A549 (cell line): ENCODE results near the gene CRB2. TPM values are rescaled to one million over a fixed set of nuclear protein-coding genes. Genes with fewer than 3 reads are reported as not detected.

ENCODE experiments used
- ATAC-seq, 2 experiments: fragments of 200-7000 bp in 1 of 2; fragments of >200 bp in 1 of 2; cut with Nextera tagmentation in 1 of 2; cut with Tn5 transposase in 1 of 2; 3 replicates each; pipeline versions ENCODE4 v1.8.0 to v1.9.1; 2018 to 2020; ENCODE audit warnings: mild to moderate bottlenecking in 1 of 2, moderate library complexity in 1 of 2
- CTCF ChIA-PET: fragments of 300-600 bp; sonication (Branson Sonifier 250); formaldehyde crosslinking; extraction: SDS; loops from one replicate; lab custom pipeline; 2021; ENCODE audit warnings: antibody characterized with exemption, inconsistent platforms; lab: Yijun Ruan, JAX
- POLR2A ChIA-PET: fragments of 350-600 bp; formaldehyde crosslinking; extraction: SDS; loops from one replicate; lab custom pipeline; 2021; ENCODE audit warnings: antibody characterized with exemption, inconsistent platforms; lab: Yijun Ruan, JAX
- DNase-seq, 2 experiments: peaks; one replicate each; pipeline versions ENCODE4 v3.0.0 to v3.0.0-alpha.2; 2011 to 2016; ENCODE audit warnings: low read depth in 1 of 2, low spot score in 1 of 2
- FAIRE-seq: peaks from 2 replicates; lab custom pipeline; 2011; peaks lifted over from hg19 to GRCh38; lab: Jason Lieb, UNC
- H3K27ac ChIP-seq, 2 experiments: fragments of >200 bp; sonication (Bioruptor Twin); formaldehyde crosslinking; 3 replicates each; pipeline ENCODE4 v1.5.1; 2016 to 2017
- H3K4me1 ChIP-seq: fragments of >200 bp; sonication (Bioruptor Twin); formaldehyde crosslinking; 3 replicates; pipeline ENCODE4 v1.6.1; 2016
- H3K4me2 ChIP-seq: fragments of >200 bp; sonication (Bioruptor Twin); formaldehyde crosslinking; 3 replicates; pipeline ENCODE4 v1.6.1; 2016
- H3K4me3 ChIP-seq: fragments of >200 bp; sonication (Bioruptor Twin); formaldehyde crosslinking; 3 replicates; pipeline ENCODE4 v1.5.1; 2016
- H3K9me3 ChIP-seq: fragments of >200 bp; sonication (Bioruptor Twin); formaldehyde crosslinking; 3 replicates; pipeline ENCODE4 v1.6.1; 2016
- ATOH8 ChIP-seq: fragments of 250-450 bp; sonication (Bioruptor Pico); IDR thresholded peaks from 2 replicates; pipeline ENCODE4 v1.5.0; 2020; ENCODE audit warnings: low read depth, mild to moderate bottlenecking, moderate library complexity
- CBX8 ChIP-seq: fragments of 200-600 bp; sonication (generic); IDR thresholded peaks from 2 replicates; pipeline ENCODE4 v1.6.1; 2016
- CHD2 ChIP-seq: fragments of 150-350 bp; IDR thresholded peaks from 2 replicates; pipeline ENCODE4 v1.6.1; 2014; ENCODE audit warnings: low read length; ENCODE audit not compliant: partially characterized antibody
- CHD4 ChIP-seq: fragments of 200-600 bp; sonication (generic); IDR thresholded peaks from 2 replicates; pipeline ENCODE4 v1.6.1; 2016; ENCODE audit warnings: antibody characterized with exemption, mild to moderate bottlenecking, borderline replicate concordance
- E2F6 ChIP-seq: IDR thresholded peaks from 2 replicates; pipeline ENCODE4 v1.6.1; 2012; ENCODE audit warnings: low read depth, borderline replicate concordance
- EHF ChIP-seq: fragments of 250-450 bp; sonication (Bioruptor Pico); IDR thresholded peaks from 2 replicates; pipeline ENCODE4 v1.5.0; 2020; ENCODE audit warnings: mild to moderate bottlenecking
- HMGXB4 ChIP-seq: fragments of 250-450 bp; sonication (Bioruptor Pico); IDR thresholded peaks from 2 replicates; pipeline ENCODE4 v1.5.0; 2021; ENCODE audit warnings: mild to moderate bottlenecking, moderate library complexity, borderline replicate concordance
- HOXA7 ChIP-seq: fragments of 250-450 bp; sonication (Bioruptor Pico); IDR thresholded peaks from 2 replicates; pipeline ENCODE4 v1.5.0; 2020; ENCODE audit warnings: mild to moderate bottlenecking, moderate library complexity
- JUNB ChIP-seq: fragments of >200 bp; sonication (Bioruptor Twin); formaldehyde crosslinking; IDR thresholded peaks from 2 replicates; pipeline ENCODE4 v1.6.1; 2016
- KDM5A ChIP-seq: fragments of 200-600 bp; sonication (generic); IDR thresholded peaks from 2 replicates; pipeline ENCODE4 v1.6.1; 2016; ENCODE audit warnings: antibody characterized with exemption, mild to moderate bottlenecking
- MYC ChIP-seq: IDR thresholded peaks from 2 replicates; pipeline ENCODE4 v1.6.1; 2012; ENCODE audit warnings: mild to moderate bottlenecking, inconsistent platforms, low read length, improper control_type of control experiment, borderline replicate concordance
- PHF8 ChIP-seq: fragments of 200-600 bp; sonication (generic); IDR thresholded peaks from 2 replicates; pipeline ENCODE4 v1.6.1; 2016; ENCODE audit warnings: low read depth, mild to moderate bottlenecking, antibody characterized with exemption, moderate library complexity, borderline replicate concordance
- RAD21 ChIP-seq, 2 experiments: fragments of >200 bp in 1 of 2; sonication (Bioruptor Twin) in 1 of 2; formaldehyde crosslinking in 1 of 2; IDR thresholded peaks in 1 of 2; conservative IDR thresholded peaks in 1 of 2; 2 replicates in 1 of 2; 3 replicates in 1 of 2; pipeline ENCODE4 v1.6.1; 2012 to 2018; ENCODE audit warnings: inconsistent platforms in 1 of 2
- REST ChIP-seq: fragments of 200-600 bp; sonication (generic); IDR thresholded peaks from 2 replicates; pipeline ENCODE4 v1.6.1; 2016; ENCODE audit warnings: antibody characterized with exemption, mild to moderate bottlenecking, moderate library complexity
- TP53 ChIP-seq: fragments of 250-450 bp; sonication (Bioruptor Pico); IDR thresholded peaks from 2 replicates; pipeline ENCODE4 v1.5.0; 2021; ENCODE audit warnings: mild to moderate bottlenecking, moderate library complexity
- ZNF302 ChIP-seq: fragments of 250-450 bp; sonication (Bioruptor Pico); IDR thresholded peaks from 2 replicates; pipeline ENCODE4 v1.9.0; 2021; ENCODE audit warnings: inconsistent platforms, mild to moderate bottlenecking, moderate library complexity
- WGBS: methylation state at CpG from one replicate; pipeline ENCODE4 v1.1.6; 2017; ENCODE audit errors: missing lambda C conversion rate; 5-methylcytosine and 5-hydroxymethylcytosine counted together
- polyA plus RNA-seq, 4 experiments: library from polyadenylated mRNA; depleted of rRNA in 3 of 4; stranded (reverse); fragments of >200 nt; fragmentation: RNase III in 1 of 4; extraction: RNeasy Plus Mini Kit Qiagen cat#74134 plus additional on column Dnase treatment in 1 of 4; gene quantifications; 2 replicates in 3 of 4; 3 replicates in 1 of 4; pipeline ENCODE4 v1.2.3, GENCODE V29; 2011 to 2017
- TF ChIP-seq, protein P1 (sequence below): fragments of >200 bp; sonication (Bioruptor Twin); formaldehyde crosslinking; IDR thresholded peaks from 2 replicates; pipeline ENCODE4 v1.6.1; 2016

Gene CRB2
- polyA plus RNA-seq, 2 of the 4 experiments (the other 2 are of a cell fraction): 0.01 to 0.05 TPM

GRCh38 chr9:123416176-123416575 is 60.2 kb downstream of the CRB2 start:
- no peak for ATAC-seq
- H3K4me1 ChIP-seq: no peaks in the 10 kb centered on the region
- H3K9me3 ChIP-seq: no peaks in the 10 kb centered on the region
- CTCF ChIA-PET: interaction anchor here (1.3 to 2.5 kb wide), 3 partner anchors 17 to 625 kb away, joined by 3 to 7 read pairs (median 5); no protein-coding TSS in a partner anchor
- no peak for FAIRE-seq
- H3K27ac ChIP-seq: no peak overlapping the region
- DNase-seq: no peak
- TF ChIP-seq HMGXB4: no peak
- no peak for TF ChIP-seq CHD4
- TF ChIP-seq E2F6: no peak
- TF ChIP-seq KDM5A: no peak
- no peak for TF ChIP-seq MYC
- TF ChIP-seq PHF8: no peak
- no peak for TF ChIP-seq RAD21 (conservative IDR thresholded peaks at IDR 0.05 in 1 of 2, IDR thresholded peaks at IDR 0.05 in 1 of 2)
- TF ChIP-seq ATOH8 (CRISPR knock-in tag): no peak
- no peak for TF ChIP-seq CHD2
- TF ChIP-seq CBX8: no peak
- TF ChIP-seq JUNB: no peak
- TF ChIP-seq EHF (CRISPR knock-in tag): no peak
- TF ChIP-seq REST: no peak
- POLR2A ChIA-PET: no interaction called here
- 82% methylated on average over 7 of the region's 8 CpGs for WGBS
- H3K4me3 ChIP-seq: no peak overlapping the region
- no peak overlapping the region for H3K4me2 ChIP-seq

GRCh38 chr9:123417289-123418051 is 61.5 kb downstream of the CRB2 start:
- ChIA-PET POLR2A (no interaction called here), CTCF (interaction anchor here (2.5 kb wide), 1 partner anchor 18 kb away, joined by 7 read pairs; no protein-coding TSS in a partner anchor)
- H3K4me1 ChIP-seq: no peaks in the 10 kb centered on the region
- no peak for TF ChIP-seq TP53 (CRISPR knock-in tag)
- TF ChIP-seq HOXA7 (CRISPR knock-in tag): no peak
- TF ChIP-seq, protein P1, sequence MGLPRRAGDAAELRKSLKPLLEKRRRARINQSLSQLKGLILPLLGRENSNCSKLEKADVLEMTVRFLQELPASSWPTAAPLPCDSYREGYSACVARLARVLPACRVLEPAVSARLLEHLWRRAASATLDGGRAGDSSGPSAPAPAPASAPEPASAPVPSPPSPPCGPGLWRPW: no peak
- no peak for TF ChIP-seq ZNF302 (CRISPR knock-in tag)
- H3K4me2 ChIP-seq: no peak overlapping the region
- ATAC-seq: no peak
- no peak overlapping the region for H3K4me3 ChIP-seq
- no peak overlapping the region for H3K27ac ChIP-seq
- FAIRE-seq: no peak
- WGBS: 96% methylated on average over 5 of the region's 5 CpGs
- DNase-seq: no peak
- H3K9me3 ChIP-seq: no peaks in the 10 kb centered on the region
